GM10266 (cell line): Measurements from ENCODE around the gene COQ8A.

Source experiments
- DNase-seq: peaks from one replicate; pipeline ENCODE4 v3.0.0; 2012; ENCODE audit errors: extremely low spot score
- CTCF ChIP-seq: IDR thresholded peaks from 2 replicates; pipeline ENCODE4 v1.5.1; 2012; ENCODE audit warnings: mild to moderate bottlenecking, low read depth; ENCODE audit not compliant: control insufficient read depth, insufficient read depth; ENCODE audit errors: missing control alignments

COQ8A gene

GRCh38 chr1:226940029-226940805, at the start of gene COQ8A:
Gene COQ8A (plus strand): TSS chr1:226940294. CDS start chr1:226961386, 21,092 bp downstream.
- peak; percentile 98 for DNase-seq
- TF ChIP-seq CTCF, result no peak

- DNase-seq, result no peak
Measured at GRCh38 chr1:226890331-226891108, 49.6 kb upstream of the COQ8A start.

GRCh38 chr1:226891346-226891745, 48.7 kb upstream of the COQ8A start:
- DNase-seq, result no peak
- no peak for TF ChIP-seq CTCF

More at GRCh38 chr1:226890331-226891108, 49.6 kb upstream of the COQ8A start:
- no peak for TF ChIP-seq CTCF

GRCh38 chr1:226891846-226892523, 48.1 kb upstream of the COQ8A start:
- no peak for DNase-seq
- no peak for TF ChIP-seq CTCF

- no peak for DNase-seq
- TF ChIP-seq CTCF, result no peak
Measured at GRCh38 chr1:226892524-226892875, 47.6 kb upstream of the COQ8A start.

- no peak for DNase-seq
- no peak for TF ChIP-seq CTCF
Measured at GRCh38 chr1:226893936-226894335, 46.2 kb upstream of the COQ8A start.

- no peak for TF ChIP-seq CTCF
- no peak for DNase-seq
Measured at GRCh38 chr1:226894826-226895225, 45.3 kb upstream of the COQ8A start.
